Stimulated activated CD4-positive, alpha-beta T cell treated with anti-CD3 and anti-CD28 coated beads, Interleukin-1b, Interleukin-23, amount 100 ng/mL, for 1 hour (primary cell): ENCODE data around the gene ITGB2.

Source experiments
- DNase-seq, 2 donors: peaks; one replicate each; pipeline ENCODE4 v3.0.0-alpha.2; 2020; ENCODE audit warnings: low read depth in 2 of 2

The ITGB2 gene

GRCh38 chr21:44920694-44921604, at the start of gene ITGB2:
Gene ITGB2, minus strand, starts transcription at chr21:44920899. Its CDS starts 10,117 bp downstream, at chr21:44910782.
- DNase-seq: no peak

DNA sequence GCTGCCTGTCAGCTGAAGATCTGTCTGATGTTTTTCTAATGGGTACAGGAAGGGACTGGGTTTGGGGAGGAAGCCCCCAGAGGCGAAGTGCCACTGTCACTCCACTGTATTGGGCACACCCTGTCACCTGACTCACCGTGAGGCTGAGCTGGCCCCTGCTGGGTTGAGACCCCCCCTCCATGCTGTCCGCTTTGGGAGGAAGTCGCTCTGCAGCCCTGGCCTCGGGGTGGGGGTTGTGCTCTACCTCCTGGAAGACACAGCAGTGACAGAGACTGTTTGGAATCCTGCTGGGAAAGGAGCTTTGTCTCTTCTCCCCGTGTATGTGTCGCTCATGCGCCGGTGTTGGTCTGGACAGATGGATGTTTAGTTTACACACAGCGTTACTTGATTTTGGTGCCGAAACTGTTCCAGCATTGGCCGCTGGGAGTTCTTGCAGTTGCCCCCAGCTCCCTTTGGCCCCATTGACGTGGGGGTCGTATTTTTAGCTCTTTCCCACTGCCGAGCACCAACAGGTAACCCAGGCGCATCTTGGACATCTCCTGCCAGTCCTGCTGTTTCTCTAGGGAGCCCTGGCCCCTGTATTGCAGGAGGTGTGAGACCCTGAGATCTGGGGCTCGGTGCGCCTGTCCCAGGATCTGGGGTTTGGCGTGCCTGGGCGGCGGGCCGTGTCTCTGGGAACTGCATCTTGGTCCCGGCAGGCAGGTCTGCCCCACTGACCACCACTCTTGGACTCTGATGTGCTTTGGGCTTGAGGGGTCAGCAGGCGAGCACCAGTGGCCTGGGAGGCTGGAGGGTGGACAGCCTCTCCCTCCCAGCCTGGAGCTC, 49.4 kb upstream of the ITGB2 start:
- no peak for DNase-seq

DNA sequence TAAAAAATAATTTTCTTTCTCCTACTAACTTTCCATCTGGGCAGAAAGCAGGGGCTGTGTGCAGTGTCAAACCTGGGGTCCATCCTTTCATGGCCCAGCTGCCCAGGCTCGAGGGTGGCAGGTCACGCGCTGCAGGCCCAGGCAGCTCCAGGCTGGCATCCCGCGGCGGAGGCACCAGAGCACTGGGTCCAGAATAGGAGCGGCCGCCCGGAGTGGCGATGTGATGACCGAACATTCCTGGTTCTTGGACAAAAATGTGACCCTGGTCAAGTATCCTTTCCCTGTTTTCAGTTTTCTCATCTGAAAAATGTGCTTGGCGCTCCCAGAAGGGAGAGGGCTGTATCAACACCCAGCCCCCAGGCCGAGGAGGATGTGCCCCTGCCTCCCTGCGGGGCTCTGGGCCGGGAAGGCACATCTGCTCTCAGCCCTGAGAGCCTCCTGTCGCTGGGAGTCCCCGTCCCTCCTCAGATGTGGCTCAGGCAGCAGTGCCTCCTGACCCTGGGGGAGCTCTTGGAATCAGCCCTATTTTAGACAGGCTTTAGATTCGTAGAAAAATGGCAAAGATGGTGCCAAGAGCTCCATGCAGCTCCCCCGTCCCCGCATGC, 48.5 kb upstream of the ITGB2 start:
- DNase-seq: no peak

GRCh38 chr21:44967082-44968047, 46.7 kb upstream of the ITGB2 start:
- no peak for DNase-seq

GRCh38 chr21:44966135-44967081, 45.7 kb upstream of the ITGB2 start:
- DNase-seq: no peak

GRCh38 chr21:44965251-44966022, 44.7 kb upstream of the ITGB2 start:
- DNase-seq: no peak

- no peak for DNase-seq
Observed at GRCh38 chr21:44964381-44964780, 43.7 kb upstream of the ITGB2 start.

DNA sequence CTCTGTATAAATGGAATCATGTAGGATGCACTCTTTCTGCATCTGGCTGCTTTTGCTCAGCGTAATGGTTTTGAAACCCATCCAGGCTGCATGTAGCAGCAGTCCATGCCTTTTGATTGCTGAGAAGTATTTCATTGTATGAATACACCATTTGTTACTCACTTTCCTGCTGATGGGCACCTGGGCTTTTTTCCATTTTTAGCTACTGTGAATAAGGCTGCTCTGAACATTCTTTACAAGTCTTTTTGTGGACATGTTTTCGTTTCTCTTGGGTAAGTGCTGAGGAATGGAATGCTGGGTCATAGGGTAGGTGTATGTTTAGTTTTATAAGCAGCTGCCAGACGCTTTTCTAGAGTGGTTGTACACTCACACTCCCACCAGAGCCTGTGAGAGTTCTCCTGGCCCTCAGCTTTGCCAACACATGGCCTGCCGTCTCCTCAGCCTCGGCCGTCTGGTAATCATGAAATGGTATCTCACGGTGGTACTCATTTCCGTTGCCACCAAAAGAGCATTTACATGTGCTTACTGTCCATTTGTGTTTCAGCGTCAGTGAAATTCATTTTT, 41.8 kb upstream of the ITGB2 start:
- DNase-seq: no peak

GRCh38 chr21:44960141-44961092, 39.7 kb upstream of the ITGB2 start:
- DNase-seq: no peak

DNA sequence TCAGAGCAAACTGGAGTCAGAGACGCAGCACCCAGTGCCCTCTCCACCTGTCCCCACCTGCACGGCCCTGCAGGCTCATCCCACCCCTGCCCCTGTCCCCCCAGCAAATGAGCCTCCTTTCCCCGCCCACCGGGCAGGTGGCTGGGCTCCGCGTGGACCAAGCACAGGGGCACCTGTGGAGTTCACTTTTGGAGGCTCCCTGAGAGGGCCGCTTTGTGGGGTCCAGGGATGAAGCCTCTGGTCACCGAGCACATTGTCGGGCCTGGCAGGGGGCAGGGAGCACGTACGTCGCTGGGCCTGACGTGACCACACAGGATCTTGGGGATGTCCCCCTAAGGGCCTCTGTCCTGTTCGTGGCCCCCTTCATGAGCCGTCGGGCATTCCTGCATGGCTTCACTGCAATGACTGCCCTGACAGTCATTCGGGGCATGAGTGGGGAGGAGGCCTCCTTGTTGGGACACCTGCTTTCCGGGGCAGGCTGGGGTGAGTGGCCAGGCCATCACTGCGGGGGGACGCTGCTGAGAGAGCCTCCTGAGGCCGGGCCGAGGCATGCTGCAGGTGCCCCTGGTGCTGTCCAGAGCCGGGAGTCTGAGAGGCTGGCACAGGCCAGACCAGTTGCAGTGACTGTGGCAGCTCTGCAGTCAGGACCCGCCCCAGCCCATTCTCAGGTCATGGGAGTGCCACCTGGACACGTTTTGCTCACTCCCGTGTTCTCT, 38.8 kb upstream of the ITGB2 start:
- DNase-seq: no peak

- no peak for DNase-seq
Observed at GRCh38 chr21:44958471-44959191, 37.9 kb upstream of the ITGB2 start.

- no peak for DNase-seq
Observed at GRCh38 chr21:44957901-44958451, 37.3 kb upstream of the ITGB2 start.

DNA sequence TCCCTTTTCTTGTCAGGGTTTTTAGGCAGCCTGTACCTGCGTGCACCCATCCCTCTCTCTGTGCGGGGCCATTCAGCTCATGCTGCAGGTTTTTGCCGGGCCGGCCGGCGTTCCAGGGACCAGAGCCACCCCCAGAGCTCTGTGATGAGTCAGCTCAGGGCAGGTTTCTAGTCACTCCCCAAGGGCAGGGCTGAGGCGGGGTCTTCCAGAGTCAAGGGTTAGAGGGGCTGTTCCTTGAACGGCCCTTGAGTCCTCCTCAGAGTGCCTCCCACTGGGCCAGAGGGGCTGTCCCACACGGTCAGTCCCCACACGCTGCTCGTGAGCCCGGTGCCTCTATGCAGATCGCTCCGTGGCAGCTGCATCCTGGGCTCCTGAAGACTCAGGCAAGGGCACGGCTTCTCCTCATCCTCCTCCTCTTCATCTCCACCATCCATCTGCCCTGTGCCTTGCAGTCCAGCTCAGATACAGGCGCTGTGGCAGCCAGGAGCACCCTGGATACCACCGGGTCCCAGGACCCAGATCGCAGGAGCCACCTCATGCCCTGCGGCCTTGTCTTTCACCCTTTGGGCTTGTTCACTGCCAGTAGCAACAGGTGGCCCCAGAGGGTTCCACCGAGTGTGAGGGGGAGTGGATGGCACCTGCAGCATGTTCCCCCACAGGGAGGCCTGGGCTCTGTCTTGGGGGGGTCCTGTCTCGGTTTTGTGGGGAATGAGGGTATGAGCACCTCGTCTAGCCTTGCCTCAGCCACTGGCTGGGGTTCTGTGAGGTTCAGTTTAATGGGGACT, 36.5 kb upstream of the ITGB2 start:
- no peak for DNase-seq

DNA sequence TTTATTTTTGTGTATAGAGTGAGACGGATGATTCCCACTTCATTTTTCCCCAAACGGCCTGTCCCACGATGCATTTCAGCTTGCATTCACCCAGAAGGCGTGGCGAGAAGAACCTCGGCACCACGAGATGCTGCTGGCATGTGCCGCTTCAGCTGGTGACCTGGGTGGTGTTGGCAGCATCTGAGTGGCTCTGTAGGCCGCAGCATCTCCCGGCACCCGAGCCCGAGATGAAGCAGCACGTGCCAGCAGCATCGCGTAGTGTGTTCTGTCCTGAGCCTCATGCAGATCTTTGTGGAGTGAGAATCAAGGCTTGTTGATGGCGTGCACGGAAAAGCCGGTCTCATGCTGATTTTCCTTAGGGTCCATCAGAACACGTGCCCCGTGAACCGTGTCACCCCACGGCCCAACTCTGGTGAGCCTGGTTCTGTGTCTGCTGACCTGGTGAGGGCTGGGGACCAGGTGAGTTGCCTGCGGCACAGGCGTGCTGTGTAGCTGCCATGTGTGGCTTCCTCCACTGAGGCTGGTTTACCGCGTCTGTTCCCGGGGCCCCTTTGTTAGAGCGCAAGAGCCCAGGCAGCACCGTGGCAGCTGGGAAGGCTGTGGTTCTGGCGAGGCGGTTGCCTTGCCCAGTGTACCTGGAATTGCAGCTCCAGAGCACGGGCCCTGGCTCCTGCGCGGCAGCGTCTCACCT, 35.8 kb upstream of the ITGB2 start:
- DNase-seq: no peak

DNA sequence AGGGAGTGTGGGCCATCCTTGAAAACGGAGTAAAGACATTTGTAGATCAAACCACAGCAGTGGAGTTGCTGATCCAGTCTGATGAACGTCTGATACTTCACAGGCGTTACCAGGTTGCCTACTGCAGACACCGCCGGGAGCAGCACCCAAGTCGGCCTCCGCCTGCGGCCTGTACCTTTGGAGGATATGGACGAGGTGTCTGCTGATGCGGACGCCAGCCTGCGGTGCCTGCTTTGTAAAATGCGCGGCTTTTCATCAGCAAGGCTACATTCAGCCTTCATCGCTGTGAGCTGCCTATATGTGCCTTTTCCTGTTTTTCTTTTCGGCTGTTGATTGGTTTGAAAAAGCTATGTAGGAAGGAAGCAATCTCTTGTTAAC, 35.1 kb upstream of the ITGB2 start:
- no peak for DNase-seq
